Measurements from ENCODE around the gene P3H1. TPM values are rescaled to one million over a fixed set of nuclear protein-coding genes. Genes with fewer than 3 reads are reported as not detected.

Gene P3H1
- total RNA-seq, 2 donors from 2014 or later = 21.0 to 52.1 TPM

DNA sequence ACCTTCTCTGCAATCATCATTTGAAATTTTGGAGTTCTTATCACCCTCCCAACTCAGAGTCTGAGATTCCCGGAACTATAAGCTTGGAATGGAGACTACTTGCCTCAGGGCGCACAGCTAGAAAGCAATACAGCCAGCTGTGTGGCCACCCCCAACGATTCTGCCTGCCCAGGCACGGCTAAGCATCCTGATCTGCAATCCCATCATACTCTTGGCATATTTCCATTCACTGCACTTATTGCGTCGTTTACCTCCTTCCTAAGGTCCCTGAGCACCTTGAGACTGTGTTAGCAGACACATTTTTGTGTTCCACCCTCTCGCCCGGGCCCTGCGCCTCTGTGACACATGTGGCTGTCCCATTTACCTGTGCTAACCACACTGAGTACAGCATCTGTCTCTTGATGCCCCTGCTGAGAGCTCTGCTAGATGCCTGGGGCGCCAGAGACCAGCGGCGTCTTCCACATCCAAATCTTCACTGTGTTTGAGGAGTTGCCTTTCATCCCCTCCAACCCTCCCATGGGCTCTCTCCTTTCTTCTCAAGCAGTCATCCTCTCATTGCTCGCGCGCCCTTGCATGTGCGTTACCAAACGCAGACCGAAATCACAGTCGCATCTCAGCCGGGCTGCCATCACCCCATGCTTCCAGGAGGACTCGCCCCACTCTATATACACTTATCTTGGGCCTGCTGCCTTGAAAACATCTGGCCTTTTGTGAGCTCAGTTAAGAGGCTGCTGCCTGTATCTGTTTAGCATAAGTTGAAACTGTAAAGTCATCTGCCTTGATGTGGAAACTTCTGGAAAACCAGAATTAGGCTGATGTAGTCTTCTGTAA, 23.3 kb downstream of the P3H1 start:
- 73% methylated on average over 21 of the region's 21 CpGs for WGBS
- Histone ChIP-seq H3K4me1 (replicated peaks) (no peaks in the 10 kb centered on the region), H3K36me3 (no peaks in the 10 kb centered on the region), H3K4me3 (no peak overlapping the region), H3K27ac (no peak overlapping the region), H3K9me3 (no peaks in the 10 kb centered on the region), H3K27me3 (replicated peaks; ENCODE audit: insufficient read depth) (no peaks in the 10 kb centered on the region)
- DNase-seq (ENCODE audit: low spot score) = peak; percentile 76
- TF ChIP-seq POLR2AphosphoS5 (IDR thresholded peaks at IDR 0.05) (peak; percentile 70), POLR2A (IDR thresholded peaks at IDR 0.05) (no peak)
- intact Hi-C loops (cut with DNase I) = no loop called here

- H3K9me3 ChIP-seq = no peaks in the 10 kb centered on the region
- no peaks in the 10 kb centered on the region for H3K27me3 ChIP-seq (replicated peaks; ENCODE audit: insufficient read depth)
- no peak overlapping the region for H3K4me3 ChIP-seq
- intact Hi-C loops (cut with DNase I) = no loop called here
- H3K36me3 ChIP-seq = no peaks in the 10 kb centered on the region
- TF ChIP-seq POLR2AphosphoS5 (IDR thresholded peaks at IDR 0.05) (no peak), POLR2A (IDR thresholded peaks at IDR 0.05) (no peak)
- TF ChIP-seq, protein P1, sequence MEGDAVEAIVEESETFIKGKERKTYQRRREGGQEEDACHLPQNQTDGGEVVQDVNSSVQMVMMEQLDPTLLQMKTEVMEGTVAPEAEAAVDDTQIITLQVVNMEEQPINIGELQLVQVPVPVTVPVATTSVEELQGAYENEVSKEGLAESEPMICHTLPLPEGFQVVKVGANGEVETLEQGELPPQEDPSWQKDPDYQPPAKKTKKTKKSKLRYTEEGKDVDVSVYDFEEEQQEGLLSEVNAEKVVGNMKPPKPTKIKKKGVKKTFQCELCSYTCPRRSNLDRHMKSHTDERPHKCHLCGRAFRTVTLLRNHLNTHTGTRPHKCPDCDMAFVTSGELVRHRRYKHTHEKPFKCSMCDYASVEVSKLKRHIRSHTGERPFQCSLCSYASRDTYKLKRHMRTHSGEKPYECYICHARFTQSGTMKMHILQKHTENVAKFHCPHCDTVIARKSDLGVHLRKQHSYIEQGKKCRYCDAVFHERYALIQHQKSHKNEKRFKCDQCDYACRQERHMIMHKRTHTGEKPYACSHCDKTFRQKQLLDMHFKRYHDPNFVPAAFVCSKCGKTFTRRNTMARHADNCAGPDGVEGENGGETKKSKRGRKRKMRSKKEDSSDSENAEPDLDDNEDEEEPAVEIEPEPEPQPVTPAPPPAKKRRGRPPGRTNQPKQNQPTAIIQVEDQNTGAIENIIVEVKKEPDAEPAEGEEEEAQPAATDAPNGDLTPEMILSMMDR (IDR thresholded peaks at IDR 0.05) = no peak
- WGBS = 57% methylated on average over 9 of the region's 9 CpGs
- no peaks in the 10 kb centered on the region for H3K4me1 ChIP-seq (replicated peaks)
- peak overlapping the region in 1 of 2 donors; percentile 33 for H3K27ac ChIP-seq
- DNase-seq (ENCODE audit: low spot score) = no peak
Measured at GRCh38 chr1:42742617-42743316, 24.1 kb downstream of the P3H1 start.

DNA sequence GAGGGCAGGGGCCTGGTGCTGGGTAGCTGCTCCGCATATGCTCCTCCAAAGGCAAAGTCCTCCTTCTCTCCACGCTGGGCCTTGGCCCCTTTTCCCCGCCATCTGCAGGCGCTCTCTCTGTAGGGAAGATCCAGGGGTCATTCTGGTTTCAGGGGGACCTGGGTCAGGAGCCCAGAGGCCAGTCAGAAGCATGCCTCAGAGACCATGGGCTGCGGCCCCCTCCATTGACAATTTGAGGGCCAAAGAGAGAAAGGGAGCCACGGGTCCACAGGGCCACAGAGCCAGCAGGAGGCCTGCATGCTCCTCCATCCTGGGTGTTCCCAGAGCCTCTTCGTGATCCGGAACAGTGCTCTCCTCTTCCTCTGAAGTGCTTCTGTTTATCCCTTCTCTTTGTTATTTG, 24.7 kb downstream of the P3H1 start:
- no peaks in the 10 kb centered on the region for H3K27me3 ChIP-seq (replicated peaks; ENCODE audit: insufficient read depth)
- no peak overlapping the region for H3K4me3 ChIP-seq
- no peaks in the 10 kb centered on the region for H3K36me3 ChIP-seq
- DNase-seq (ENCODE audit: low spot score) = no peak
- TF ChIP-seq POLR2AphosphoS5 (IDR thresholded peaks at IDR 0.05) (no peak), POLR2A (IDR thresholded peaks at IDR 0.05) (no peak)
- TF ChIP-seq, protein P1 (IDR thresholded peaks at IDR 0.05) = no peak
- H3K4me1 ChIP-seq (replicated peaks) = no peaks in the 10 kb centered on the region
- WGBS = 86% methylated on average over 8 of the region's 8 CpGs
- no peak overlapping the region for H3K27ac ChIP-seq
- intact Hi-C loops (cut with DNase I) = no loop called here
- H3K9me3 ChIP-seq = no peaks in the 10 kb centered on the region

GRCh38 chr1:42741706-42742105, 25.1 kb downstream of the P3H1 start:
- 81% methylated on average over 4 of the region's 4 CpGs for WGBS
- intact Hi-C loops (cut with DNase I) = no loop called here
- no peak overlapping the region for H3K4me3 ChIP-seq
- TF ChIP-seq, protein P1 (IDR thresholded peaks at IDR 0.05) = no peak
- no peaks in the 10 kb centered on the region for H3K27me3 ChIP-seq (replicated peaks; ENCODE audit: insufficient read depth)
- H3K9me3 ChIP-seq = no peaks in the 10 kb centered on the region
- DNase-seq (ENCODE audit: low spot score) = no peak
- no peak overlapping the region for H3K27ac ChIP-seq
- H3K36me3 ChIP-seq = no peaks in the 10 kb centered on the region
- no peaks in the 10 kb centered on the region for H3K4me1 ChIP-seq (replicated peaks)

DNA sequence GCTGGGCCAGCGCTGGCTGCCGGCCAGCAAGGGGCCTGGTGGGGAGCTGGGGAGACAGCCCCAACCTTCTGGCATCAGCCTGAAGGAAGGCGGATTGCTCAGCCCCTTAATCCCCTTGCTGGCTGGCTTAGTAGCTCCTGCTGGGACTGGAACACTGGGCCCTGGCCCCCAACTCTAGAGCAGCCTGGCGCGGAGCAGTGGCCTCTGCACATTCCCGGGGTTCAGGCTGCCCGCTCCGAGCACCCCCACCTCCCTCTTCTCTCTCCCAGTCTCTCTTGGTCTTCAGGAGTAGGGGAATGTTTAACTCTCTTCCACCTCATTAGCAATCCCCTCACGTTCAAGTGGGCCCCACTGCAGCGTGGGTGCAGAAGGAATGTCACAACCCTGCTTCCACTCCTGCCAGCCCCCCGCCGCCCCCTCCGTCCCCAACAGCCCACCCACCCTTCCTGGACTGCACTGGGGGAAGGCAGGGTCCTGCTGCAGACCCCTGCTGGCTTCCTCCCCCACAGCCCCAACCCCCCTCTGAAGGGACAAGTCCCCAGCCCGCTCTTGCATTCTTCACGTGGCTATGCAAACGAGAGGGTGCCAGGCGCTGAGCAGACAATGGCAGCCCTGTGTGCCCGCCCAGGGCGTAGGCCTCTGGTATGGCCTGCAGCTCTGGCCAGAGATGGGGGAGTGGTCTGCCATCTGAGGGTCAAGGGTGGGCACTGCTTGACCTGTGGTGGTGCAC, 25.8 kb downstream of the P3H1 start:
- Histone ChIP-seq H3K27me3 (replicated peaks; ENCODE audit: insufficient read depth) (no peaks in the 10 kb centered on the region), H3K9me3 (no peaks in the 10 kb centered on the region), H3K27ac (no peak overlapping the region), H3K36me3 (no peaks in the 10 kb centered on the region), H3K4me3 (no peak overlapping the region), H3K4me1 (replicated peaks) (no peaks in the 10 kb centered on the region)
- no peak for DNase-seq (ENCODE audit: low spot score)
- no peak for TF ChIP-seq POLR2A (IDR thresholded peaks at IDR 0.05)
- TF ChIP-seq, protein P1 (IDR thresholded peaks at IDR 0.05) = no peak
- 71% methylated on average over 19 of the region's 19 CpGs for WGBS
- intact Hi-C loops (cut with DNase I) = no loop called here

Measured in prostate gland (tissue), 2 donors.